Neural cell (in vitro differentiated cells): ENCODE measurements around the gene CPSF4L.

ENCODE experiments used
- EP300 ChIP-seq: fragments of 450-650 bp; conservative IDR thresholded peaks from 2 replicates; pipeline ENCODE4 v1.6.1; 2014; ENCODE audit warnings: antibody characterized with exemption, mild to moderate bottlenecking, moderate library complexity; ENCODE audit not compliant: poor library complexity, severe bottlenecking
- EZH2 ChIP-seq: fragments of 200-600, 300-800 bp; shearing (Covaris generic), sonication (generic); IDR thresholded peaks from 2 replicates; pipeline ENCODE4 v1.6.1; 2014; ENCODE audit warnings: antibody characterized with exemption, low read length, borderline replicate concordance, mild to moderate bottlenecking; ENCODE audit not compliant: insufficient read depth, poor library complexity, severe bottlenecking
- MXI1 ChIP-seq: fragments of 450-650 bp; conservative IDR thresholded peaks from 2 replicates; pipeline ENCODE4 v1.6.1; 2014; ENCODE audit warnings: antibody characterized with exemption, mild to moderate bottlenecking; ENCODE audit not compliant: poor library complexity, severe bottlenecking
- POLR2AphosphoS5 ChIP-seq: IDR thresholded peaks from 2 replicates; pipeline ENCODE4 v1.6.1; 2012
- RAD21 ChIP-seq: fragments of 450-650 bp; conservative IDR thresholded peaks from 2 replicates; pipeline ENCODE4 v1.6.1; 2014; ENCODE audit warnings: antibody characterized with exemption, mild to moderate bottlenecking, moderate library complexity
- SMC3 ChIP-seq: fragments of 450-650 bp; conservative IDR thresholded peaks from 2 replicates; pipeline ENCODE4 v1.6.1; 2014; ENCODE audit warnings: antibody characterized with exemption, mild to moderate bottlenecking, moderate library complexity; ENCODE audit not compliant: poor library complexity
- TF ChIP-seq, protein P1 (sequence below): fragments of 450-650 bp; IDR thresholded peaks from 2 replicates; pipeline ENCODE4 v1.5.1; 2014; ENCODE audit warnings: antibody characterized with exemption, mild to moderate bottlenecking, moderate library complexity; ENCODE audit not compliant: poor library complexity, severe bottlenecking
- TF ChIP-seq, protein P2 (sequence below): IDR thresholded peaks from 2 replicates; pipeline ENCODE4 v1.6.1; 2012; ENCODE audit warnings: borderline replicate concordance

DNA sequence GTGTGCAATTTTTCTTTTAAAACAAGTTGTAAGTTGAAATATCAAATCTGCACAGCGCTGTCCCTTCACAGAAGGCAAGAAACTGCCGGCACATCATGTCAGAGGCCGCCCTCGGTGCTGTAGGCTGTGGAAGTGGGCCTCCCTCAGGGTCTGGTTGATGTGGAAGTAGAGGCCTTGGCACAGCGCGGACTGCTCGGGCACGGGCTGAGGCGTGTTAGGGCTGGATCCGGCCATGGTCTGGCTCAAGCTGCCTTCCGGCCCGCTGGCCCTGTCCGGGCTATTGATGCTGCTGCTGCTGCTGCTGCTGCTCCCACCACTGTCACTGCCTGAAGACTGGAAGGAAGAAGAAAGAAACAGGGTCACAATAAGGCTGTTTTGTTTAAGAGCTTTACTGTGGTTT lies 52.2 kb downstream of the CPSF4L start:
- TF ChIP-seq, protein P1, sequence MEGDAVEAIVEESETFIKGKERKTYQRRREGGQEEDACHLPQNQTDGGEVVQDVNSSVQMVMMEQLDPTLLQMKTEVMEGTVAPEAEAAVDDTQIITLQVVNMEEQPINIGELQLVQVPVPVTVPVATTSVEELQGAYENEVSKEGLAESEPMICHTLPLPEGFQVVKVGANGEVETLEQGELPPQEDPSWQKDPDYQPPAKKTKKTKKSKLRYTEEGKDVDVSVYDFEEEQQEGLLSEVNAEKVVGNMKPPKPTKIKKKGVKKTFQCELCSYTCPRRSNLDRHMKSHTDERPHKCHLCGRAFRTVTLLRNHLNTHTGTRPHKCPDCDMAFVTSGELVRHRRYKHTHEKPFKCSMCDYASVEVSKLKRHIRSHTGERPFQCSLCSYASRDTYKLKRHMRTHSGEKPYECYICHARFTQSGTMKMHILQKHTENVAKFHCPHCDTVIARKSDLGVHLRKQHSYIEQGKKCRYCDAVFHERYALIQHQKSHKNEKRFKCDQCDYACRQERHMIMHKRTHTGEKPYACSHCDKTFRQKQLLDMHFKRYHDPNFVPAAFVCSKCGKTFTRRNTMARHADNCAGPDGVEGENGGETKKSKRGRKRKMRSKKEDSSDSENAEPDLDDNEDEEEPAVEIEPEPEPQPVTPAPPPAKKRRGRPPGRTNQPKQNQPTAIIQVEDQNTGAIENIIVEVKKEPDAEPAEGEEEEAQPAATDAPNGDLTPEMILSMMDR, result no peak
- TF ChIP-seq EP300 (no peak), EZH2 (no peak), POLR2AphosphoS5 (no peak), RAD21 (no peak), SMC3 (no peak), MXI1 (no peak)
- TF ChIP-seq, protein P2, sequence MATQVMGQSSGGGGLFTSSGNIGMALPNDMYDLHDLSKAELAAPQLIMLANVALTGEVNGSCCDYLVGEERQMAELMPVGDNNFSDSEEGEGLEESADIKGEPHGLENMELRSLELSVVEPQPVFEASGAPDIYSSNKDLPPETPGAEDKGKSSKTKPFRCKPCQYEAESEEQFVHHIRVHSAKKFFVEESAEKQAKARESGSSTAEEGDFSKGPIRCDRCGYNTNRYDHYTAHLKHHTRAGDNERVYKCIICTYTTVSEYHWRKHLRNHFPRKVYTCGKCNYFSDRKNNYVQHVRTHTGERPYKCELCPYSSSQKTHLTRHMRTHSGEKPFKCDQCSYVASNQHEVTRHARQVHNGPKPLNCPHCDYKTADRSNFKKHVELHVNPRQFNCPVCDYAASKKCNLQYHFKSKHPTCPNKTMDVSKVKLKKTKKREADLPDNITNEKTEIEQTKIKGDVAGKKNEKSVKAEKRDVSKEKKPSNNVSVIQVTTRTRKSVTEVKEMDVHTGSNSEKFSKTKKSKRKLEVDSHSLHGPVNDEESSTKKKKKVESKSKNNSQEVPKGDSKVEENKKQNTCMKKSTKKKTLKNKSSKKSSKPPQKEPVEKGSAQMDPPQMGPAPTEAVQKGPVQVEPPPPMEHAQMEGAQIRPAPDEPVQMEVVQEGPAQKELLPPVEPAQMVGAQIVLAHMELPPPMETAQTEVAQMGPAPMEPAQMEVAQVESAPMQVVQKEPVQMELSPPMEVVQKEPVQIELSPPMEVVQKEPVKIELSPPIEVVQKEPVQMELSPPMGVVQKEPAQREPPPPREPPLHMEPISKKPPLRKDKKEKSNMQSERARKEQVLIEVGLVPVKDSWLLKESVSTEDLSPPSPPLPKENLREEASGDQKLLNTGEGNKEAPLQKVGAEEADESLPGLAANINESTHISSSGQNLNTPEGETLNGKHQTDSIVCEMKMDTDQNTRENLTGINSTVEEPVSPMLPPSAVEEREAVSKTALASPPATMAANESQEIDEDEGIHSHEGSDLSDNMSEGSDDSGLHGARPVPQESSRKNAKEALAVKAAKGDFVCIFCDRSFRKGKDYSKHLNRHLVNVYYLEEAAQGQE, result no peak
